Measurements from ENCODE around the gene ASPSCR1. TPM values are rescaled to one million over a fixed set of nuclear protein-coding genes. Genes with fewer than 3 reads are reported as not detected.

Gene ASPSCR1
- total and polyA plus RNA-seq, 10 of the 15 experiments (the other 5 are each of a cell fraction or from before 2014, with no cell fraction given): 1.5 to 48.4 (median 25.4) TPM

- no peak for TF ChIP-seq HDGF (IDR thresholded peaks at IDR 0.05)
- TF ChIP-seq SP1 (IDR thresholded peaks at IDR 0.05; ENCODE audit: low read depth, low read length): no peak
- no peak for TF ChIP-seq TCF7 (IDR thresholded peaks at IDR 0.05; ENCODE audit: borderline replicate concordance)
- no peak for TF ChIP-seq TAF1 (IDR thresholded peaks at IDR 0.05; ENCODE audit: borderline replicate concordance, low read depth, low read length)
Measured at GRCh38 chr17:81931189-81931556, 46.3 kb upstream of the ASPSCR1 start (continued).

GRCh38 chr17:81931557-81932332 lies 45.7 kb upstream of the ASPSCR1 start:
- Histone ChIP-seq H3K4me3 (no peak overlapping the region), H3K9me3 (replicated peaks; ENCODE audit: control insufficient read depth, insufficient read depth, low read length) (no peaks in the 10 kb centered on the region), H4K20me1 (ENCODE audit: control insufficient read depth, insufficient read depth) (no peaks in the 10 kb centered on the region), H3K9ac (ENCODE audit: control insufficient read depth, insufficient read depth, low read length) (no peak overlapping the region), H3K27me3 (replicated peaks in 1 of 2; ENCODE audit: control insufficient read depth in 2 of 2, insufficient read depth in 2 of 2, low read length in 1 of 2) (no peaks in the 10 kb centered on the region), H3K27ac (ENCODE audit: control insufficient read depth, insufficient read depth) (no peak overlapping the region), H2AFZ (ENCODE audit: control insufficient read depth, low read depth, low read length) (no peak overlapping the region), H3K4me2 (ENCODE audit: control insufficient read depth, insufficient read depth) (no peak overlapping the region), H3K4me1 (ENCODE audit: control insufficient read depth, insufficient read depth, low read length) (peaks cover 17% of the 10 kb centered on the region), H3K79me2 (ENCODE audit: control insufficient read depth, insufficient read depth, low read length) (peaks cover 11% of the 10 kb centered on the region), H3K36me3 (ENCODE audit: control insufficient read depth in 2 of 2, insufficient read depth in 2 of 2, low read length in 1 of 2) (peaks cover 0 to 2% of the 10 kb centered on the region in 2 experiments; a peak in 1 of 4 replicates)
- ChIA-PET RAD21 (ENCODE audit: unreplicated experiment) (no interaction called here), CTCF (no interaction called here), SMC1A (ENCODE audit: uncharacterized antibody, unreplicated experiment) (no interaction called here), POLR2A (interaction anchor here (0.6 kb wide), 1 partner anchor 277 kb away, joined by 3 read pairs; no protein-coding TSS in a partner anchor)
- DNase-seq (ENCODE audit: low read depth, low spot score): no peak
- intact Hi-C loops (cut with micrococcal nuclease; ENCODE audit: unreplicated experiment): no loop called here
- no peak for ATAC-seq
- FAIRE-seq: no peak
- in situ Hi-C loops (cut with MboI): no loop called here
- TF ChIP-seq POLR2A (IDR thresholded peaks at IDR 0.05; ENCODE audit: low read depth, low read length): peak; percentile 45; the same call in 1 of the 2 replicates
- TF ChIP-seq PAX8 (IDR thresholded peaks at IDR 0.05): no peak
- no peak for TF ChIP-seq USF1 (IDR thresholded peaks at IDR 0.05; ENCODE audit: borderline replicate concordance, extremely low read length, insufficient read depth, low read depth, low read length)
- no peak for TF ChIP-seq RUNX3 (IDR thresholded peaks at IDR 0.05; ENCODE audit: low read length)
- no peak for TF ChIP-seq FOXM1 (IDR thresholded peaks at IDR 0.05; ENCODE audit: low read depth, low read length)
- TF ChIP-seq CEBPB (IDR thresholded peaks at IDR 0.05; ENCODE audit: borderline replicate concordance in 1 of 2, low read depth in 2 of 2, low read length in 2 of 2): no peak
- WGBS (ENCODE audit: insufficient coverage, insufficient replicate concordance, low lambda C conversion rate, missing lambda C conversion rate): 7% methylated on average over 15 of the region's 15 CpGs
- BruUV-seq (replicated peaks): no TSS peak
